GM12872 (cell line): Measurements from ENCODE around the gene SPATA12.
A peak's percentile ranks its signal among the peaks of the same experiment; 100 is the strongest.

Experiments
- CTCF ChIP-seq: IDR thresholded peaks from 3 replicates; pipeline ENCODE4 v1.5.1; 2011; ENCODE audit warnings: low read depth, mild to moderate bottlenecking, low read length, moderate library complexity; ENCODE audit not compliant: insufficient read depth

Gene SPATA12

DNA sequence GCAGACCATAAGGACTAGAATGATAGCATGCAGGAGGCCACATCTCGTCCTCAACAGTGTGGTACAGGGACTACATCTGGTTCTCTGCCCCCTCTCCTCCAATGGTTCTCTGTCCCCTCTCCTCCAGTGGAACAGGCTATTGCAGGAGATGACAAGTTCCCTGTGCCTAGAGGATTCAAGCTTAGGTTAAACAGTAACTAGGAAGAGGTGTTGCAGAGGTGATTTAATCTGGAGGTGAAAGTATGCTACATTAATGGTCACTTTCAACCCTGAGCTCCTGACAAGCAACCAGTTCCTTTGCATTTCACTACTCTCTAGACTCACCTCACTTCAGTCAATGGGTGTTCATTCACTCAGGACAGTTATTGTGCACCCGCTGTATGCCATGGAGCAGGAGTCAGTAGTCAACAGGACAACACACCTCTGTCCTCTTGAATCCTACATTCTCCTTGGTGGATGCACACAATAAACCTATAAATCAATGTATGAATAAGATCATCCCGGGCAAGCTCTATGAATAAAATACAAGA, 16.0 kb downstream of the SPATA12 start:
- no peak for TF ChIP-seq CTCF

DNA sequence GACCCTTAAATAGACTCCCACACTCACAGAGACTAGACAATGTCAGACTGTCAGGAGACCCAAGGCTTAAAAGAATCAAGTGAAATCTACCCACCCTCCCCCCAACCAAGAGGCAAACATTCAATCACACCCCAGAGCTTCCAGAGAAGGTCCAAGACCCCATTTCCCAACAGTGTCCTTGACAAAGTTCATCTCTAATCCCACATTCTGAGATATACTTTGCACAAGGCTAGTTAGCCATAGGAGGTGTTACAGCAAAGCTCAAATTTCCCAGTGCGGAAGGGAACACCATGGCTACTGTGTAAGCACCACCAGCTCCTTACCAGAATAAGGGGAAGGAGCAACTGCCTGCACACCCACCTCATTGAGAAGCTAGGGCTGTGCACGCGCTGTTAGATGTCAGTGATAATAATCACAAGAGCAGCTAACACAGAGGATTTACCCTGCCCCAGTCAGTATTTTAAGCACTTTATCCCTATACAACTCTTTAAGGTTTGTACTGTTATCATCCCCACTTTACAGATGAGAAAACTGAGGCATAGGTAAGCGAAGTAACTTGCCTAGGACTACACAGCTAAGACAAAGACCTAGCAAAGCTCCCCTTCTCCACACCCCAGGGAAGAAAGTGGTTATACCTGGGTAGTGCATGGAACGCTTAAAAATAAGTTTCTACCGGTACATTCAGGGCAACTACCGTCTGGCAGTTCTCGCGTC, 17.3 kb downstream of the SPATA12 start:
- no peak for TF ChIP-seq CTCF

DNA sequence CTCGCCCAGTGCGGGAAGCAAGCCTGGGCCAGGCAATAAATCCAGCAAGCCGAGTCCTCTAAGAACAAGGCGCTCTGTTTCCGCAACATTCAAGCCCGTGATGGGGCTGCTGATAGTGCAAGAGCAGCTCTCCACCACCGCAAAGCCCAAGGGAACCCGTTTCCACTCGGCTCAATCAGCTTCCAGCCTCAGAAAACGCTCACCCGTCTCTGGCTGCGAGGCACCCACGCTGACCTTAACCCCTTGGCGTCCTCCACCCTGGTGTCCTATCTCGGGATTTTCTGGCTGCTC, 17.8 kb downstream of the SPATA12 start:
- TF ChIP-seq CTCF: no peak

DNA sequence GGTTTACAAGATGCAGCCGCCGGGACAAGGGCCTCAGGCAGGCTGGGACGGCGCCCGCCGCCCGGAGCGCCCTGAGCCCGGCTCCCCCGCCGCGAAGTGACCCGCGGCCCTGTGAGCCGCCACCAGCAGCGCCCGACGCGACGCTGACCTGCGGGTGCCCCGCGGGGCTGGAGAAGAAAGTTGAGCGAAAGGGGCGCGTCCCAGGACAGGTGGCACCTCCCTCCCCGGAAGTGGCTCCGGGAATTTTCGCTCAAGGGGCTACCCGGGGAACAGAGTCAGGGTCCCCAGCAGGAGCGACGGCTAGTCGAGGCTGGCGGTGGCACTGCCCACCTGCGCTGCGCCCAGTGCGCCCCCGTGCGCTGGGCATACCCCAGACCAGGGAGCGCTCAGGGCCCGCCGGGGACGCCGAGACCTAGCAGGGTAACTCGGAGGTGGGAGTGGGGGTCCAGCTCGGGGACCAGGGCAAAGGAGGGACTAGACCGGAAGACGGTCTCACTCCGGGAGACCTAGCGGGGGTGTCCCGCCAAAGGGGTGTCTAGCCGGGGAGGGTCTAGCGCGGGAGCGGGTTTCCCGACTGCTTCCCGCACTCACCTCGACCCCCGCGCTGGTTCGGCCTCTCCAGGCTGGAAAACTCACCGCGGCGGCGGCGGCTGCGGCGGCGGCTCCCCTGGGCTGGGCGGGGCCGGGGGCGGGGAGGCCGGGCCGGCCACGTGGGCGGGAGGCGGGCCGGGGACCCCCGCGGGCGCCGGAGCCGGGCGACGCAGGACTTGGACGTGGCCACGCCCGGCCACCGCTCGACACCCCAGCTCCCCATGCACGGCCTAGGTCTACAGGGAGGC, 18.4 kb downstream of the SPATA12 start:
- 0 out of 3 replicates have a peak, but pooled peaks have one; percentile 20 for TF ChIP-seq CTCF

DNA sequence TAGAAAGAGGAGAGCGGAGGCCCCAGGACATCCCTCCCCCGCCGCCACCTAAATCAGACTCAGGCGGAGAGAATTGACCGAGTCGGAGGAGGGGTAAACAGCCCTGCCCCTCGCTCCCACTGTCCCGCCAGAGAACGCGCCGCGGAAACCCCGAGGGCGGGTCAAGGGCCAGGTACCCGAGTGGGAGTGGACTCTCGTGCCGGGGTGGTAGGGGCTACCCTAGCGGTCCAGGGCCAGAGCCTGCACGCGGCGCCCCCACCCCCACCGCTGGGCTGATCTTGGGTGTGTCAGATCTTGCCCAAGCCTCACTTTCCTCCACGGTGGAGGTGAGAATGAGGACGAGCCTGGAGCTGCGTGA, 19.0 kb downstream of the SPATA12 start:
- no peak for TF ChIP-seq CTCF

- TF ChIP-seq CTCF: no peak
Observed at GRCh38 chr3:57080171-57080570, 19.7 kb downstream of the SPATA12 start.

- TF ChIP-seq CTCF: no peak
Observed at GRCh38 chr3:57081173-57081572, 20.7 kb downstream of the SPATA12 start.
